Head of caudate nucleus (tissue), 42 donors: ENCODE results near the gene CRYGS.
"Not testable (repeated sequence)": the region's sequence is repeated elsewhere in the genome, so short reads cannot be mapped to it uniquely, and the experiment has no call there.

ENCODE experiments used
- DNase-seq, 42 donors: peaks; one replicate each; pipeline versions ENCODE4 v3.0.0 to v3.0.0-alpha.2; 2020 to 2021; ENCODE audit warnings: mixed read lengths in 7 of 42
- intact Hi-C: fragments of 100-400 bp; cut with DNase I; formaldehyde crosslinking; loops from one replicate; pipeline ENCODE4 v1.15.0; 2022

Gene CRYGS

GRCh38 chr3:186502966-186503712, 41.0 kb downstream of the CRYGS start:
- no peak for DNase-seq
- intact Hi-C loops = no loop called here

- intact Hi-C loops = no loop called here
- peak in 3 of 42 donors; percentile 20 to 52 (median 48) for DNase-seq
These were observed 41.8 kb downstream of the CRYGS start for GRCh38 chr3:186502138-186502948.

GRCh38 chr3:186499949-186500348, 44.2 kb downstream of the CRYGS start:
- DNase-seq, intact Hi-C loops: not testable (repeated sequence)

- DNase-seq, intact Hi-C loops: not testable (repeated sequence)
These were observed 46.2 kb downstream of the CRYGS start for GRCh38 chr3:186498022-186498421.

GRCh38 chr3:186497608-186498007, 46.6 kb downstream of the CRYGS start:
- peak in 1 of 42 donors; percentile 22 for DNase-seq
- intact Hi-C loops = no loop called here

- intact Hi-C loops = no loop called here
- peak in 1 of 42 donors; percentile 16 for DNase-seq
These were observed 47.5 kb downstream of the CRYGS start for GRCh38 chr3:186496635-186497034.

GRCh38 chr3:186496016-186496415, 48.2 kb downstream of the CRYGS start:
- DNase-seq = peak in 1 of 42 donors; percentile 18
- intact Hi-C loops = no loop called here

- peak in 1 of 42 donors; percentile 27 for DNase-seq
- intact Hi-C loops = no loop called here
These were observed 50.5 kb downstream of the CRYGS start for GRCh38 chr3:186493525-186494255.

GRCh38 chr3:186492385-186492984, 51.7 kb downstream of the CRYGS start:
- intact Hi-C loops = no loop called here
- peak in 1 of 42 donors; percentile 25 for DNase-seq

GRCh38 chr3:186489507-186489906, 54.7 kb downstream of the CRYGS start:
- intact Hi-C loops = no loop called here
- no peak for DNase-seq
